SK-N-SH treated with all-trans-retinoic acid at 6 μM for 48 hours (cell line): ENCODE measurements around the gene TMEM51.

Experiments used
- ATAC-seq: fragments of 200-7000 bp; cut with Tn5 transposase; 3 replicates; pipeline ENCODE4 v1.9.1; 2020; ENCODE audit warnings: mild to moderate bottlenecking, moderate library complexity
- ARNTL ChIP-seq: fragments of 450-650 bp; formaldehyde crosslinking; IDR thresholded peaks from 2 replicates; pipeline ENCODE4 v1.5.0; 2020; ENCODE audit warnings: low read depth, mild to moderate bottlenecking, moderate library complexity, borderline replicate concordance
- BACH2 ChIP-seq: fragments of 250-450 bp; sonication (Bioruptor Pico); IDR thresholded peaks from 2 replicates; pipeline ENCODE4 v1.9.0; 2021; ENCODE audit warnings: mild to moderate bottlenecking, borderline replicate concordance
- CSDC2 ChIP-seq: fragments of 250-450 bp; sonication (Bioruptor Pico); IDR thresholded peaks from 2 replicates; pipeline ENCODE4 v1.5.0; 2020; ENCODE audit warnings: mild to moderate bottlenecking, moderate library complexity
- ESRRG ChIP-seq: fragments of 250-450 bp; sonication (Bioruptor Pico); IDR thresholded peaks from 2 replicates; pipeline ENCODE4 v1.6.1; 2021; ENCODE audit warnings: mild to moderate bottlenecking
- GLIS3 ChIP-seq: fragments of 250-450 bp; sonication (Bioruptor Pico); IDR thresholded peaks from 2 replicates; pipeline ENCODE4 v1.5.0; 2020; ENCODE audit warnings: mild to moderate bottlenecking, moderate library complexity
- ISL1 ChIP-seq: fragments of 250-450 bp; sonication (Bioruptor Pico); IDR thresholded peaks from 2 replicates; pipeline ENCODE4 v2.1.2; 2022; ENCODE audit warnings: mild to moderate bottlenecking, moderate library complexity
- OSR1 ChIP-seq: fragments of 250-450 bp; sonication (Bioruptor Pico); IDR thresholded peaks from 2 replicates; pipeline ENCODE4 v1.8.0; 2022; ENCODE audit warnings: moderate library complexity, mild to moderate bottlenecking, inconsistent platforms
- PATZ1 ChIP-seq: fragments of 250-450 bp; sonication (Bioruptor Pico); IDR thresholded peaks from 2 replicates; pipeline ENCODE4 v1.8.0; 2020; ENCODE audit warnings: mild to moderate bottlenecking, moderate library complexity, borderline replicate concordance
- PPARA ChIP-seq: fragments of 250-450 bp; sonication (Bioruptor Pico); IDR thresholded peaks from 2 replicates; pipeline ENCODE4 v1.5.0; 2020; ENCODE audit warnings: mild to moderate bottlenecking, borderline replicate concordance
- RARB ChIP-seq: fragments of 250-450 bp; sonication (Bioruptor Pico); IDR thresholded peaks from 2 replicates; pipeline ENCODE4 v1.8.0; 2021; ENCODE audit warnings: mild to moderate bottlenecking, moderate library complexity
- TCF4 ChIP-seq: fragments of 250-450 bp; sonication (Bioruptor Pico); IDR thresholded peaks from 2 replicates; pipeline ENCODE4 v1.8.0; 2021; ENCODE audit warnings: mild to moderate bottlenecking, moderate library complexity, borderline replicate concordance
- TOX ChIP-seq: fragments of 250-450 bp; sonication (Bioruptor Pico); IDR thresholded peaks from 2 replicates; pipeline ENCODE4 v1.8.0; 2021; ENCODE audit warnings: mild to moderate bottlenecking, moderate library complexity, borderline replicate concordance
- ZC3H10 ChIP-seq: fragments of 250-450 bp; sonication (Bioruptor Pico); IDR thresholded peaks from 2 replicates; pipeline ENCODE4 v1.5.1; 2021; ENCODE audit warnings: mild to moderate bottlenecking, moderate library complexity
- ZFP3 ChIP-seq: fragments of 250-450 bp; sonication (Bioruptor Pico); IDR thresholded peaks from 2 replicates; pipeline ENCODE4 v1.5.0; 2020; ENCODE audit warnings: mild to moderate bottlenecking, moderate library complexity
- ZFP30 ChIP-seq: fragments of 450-650 bp; formaldehyde crosslinking; IDR thresholded peaks from 2 replicates; pipeline ENCODE4 v1.5.0; 2022; ENCODE audit warnings: mild to moderate bottlenecking, moderate library complexity
- ZNF565 ChIP-seq: fragments of 450-650 bp; formaldehyde crosslinking; conservative IDR thresholded peaks from 2 replicates; pipeline ENCODE4 v1.5.0; 2020; ENCODE audit warnings: low read depth, mild to moderate bottlenecking, moderate library complexity
- ZNF8 ChIP-seq: fragments of 450-650 bp; formaldehyde crosslinking; IDR thresholded peaks from 2 replicates; pipeline ENCODE4 v1.5.0; 2020; ENCODE audit warnings: mild to moderate bottlenecking, moderate library complexity
- TF ChIP-seq, protein P1 (sequence below): fragments of 250-450 bp; sonication (Bioruptor Pico); IDR thresholded peaks from 2 replicates; pipeline ENCODE4 v1.8.0; 2021; ENCODE audit warnings: low read depth, mild to moderate bottlenecking, moderate library complexity, borderline replicate concordance
- TF ChIP-seq, protein P2 (sequence below): fragments of 250-450 bp; sonication (Bioruptor Pico); IDR thresholded peaks from 2 replicates; pipeline ENCODE4 v1.5.1; 2021; ENCODE audit warnings: mild to moderate bottlenecking, moderate library complexity
- TF ChIP-seq, protein P3 (sequence below): fragments of 250-450 bp; sonication (Bioruptor Pico); IDR thresholded peaks from 2 replicates; pipeline ENCODE4 v1.5.1; 2020; ENCODE audit warnings: low read depth, mild to moderate bottlenecking, moderate library complexity

Gene TMEM51

GRCh38 chr1:15180189-15180588 lies 26.6 kb downstream of the TMEM51 start (continued):
- TF ChIP-seq, protein P1, sequence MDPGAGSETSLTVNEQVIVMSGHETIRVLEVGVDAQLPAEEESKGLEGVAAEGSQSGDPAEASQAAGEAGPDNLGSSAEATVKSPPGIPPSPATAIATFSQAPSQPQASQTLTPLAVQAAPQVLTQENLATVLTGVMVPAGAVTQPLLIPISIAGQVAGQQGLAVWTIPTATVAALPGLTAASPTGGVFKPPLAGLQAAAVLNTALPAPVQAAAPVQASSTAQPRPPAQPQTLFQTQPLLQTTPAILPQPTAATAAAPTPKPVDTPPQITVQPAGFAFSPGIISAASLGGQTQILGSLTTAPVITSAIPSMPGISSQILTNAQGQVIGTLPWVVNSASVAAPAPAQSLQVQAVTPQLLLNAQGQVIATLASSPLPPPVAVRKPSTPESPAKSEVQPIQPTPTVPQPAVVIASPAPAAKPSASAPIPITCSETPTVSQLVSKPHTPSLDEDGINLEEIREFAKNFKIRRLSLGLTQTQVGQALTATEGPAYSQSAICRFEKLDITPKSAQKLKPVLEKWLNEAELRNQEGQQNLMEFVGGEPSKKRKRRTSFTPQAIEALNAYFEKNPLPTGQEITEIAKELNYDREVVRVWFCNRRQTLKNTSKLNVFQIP, result no peak
- TF ChIP-seq RARB (CRISPR knock-in tag), result no peak
- TF ChIP-seq BACH2 (CRISPR knock-in tag), result no peak
- TF ChIP-seq CSDC2 (CRISPR knock-in tag), result no peak
- TF ChIP-seq, protein P2, sequence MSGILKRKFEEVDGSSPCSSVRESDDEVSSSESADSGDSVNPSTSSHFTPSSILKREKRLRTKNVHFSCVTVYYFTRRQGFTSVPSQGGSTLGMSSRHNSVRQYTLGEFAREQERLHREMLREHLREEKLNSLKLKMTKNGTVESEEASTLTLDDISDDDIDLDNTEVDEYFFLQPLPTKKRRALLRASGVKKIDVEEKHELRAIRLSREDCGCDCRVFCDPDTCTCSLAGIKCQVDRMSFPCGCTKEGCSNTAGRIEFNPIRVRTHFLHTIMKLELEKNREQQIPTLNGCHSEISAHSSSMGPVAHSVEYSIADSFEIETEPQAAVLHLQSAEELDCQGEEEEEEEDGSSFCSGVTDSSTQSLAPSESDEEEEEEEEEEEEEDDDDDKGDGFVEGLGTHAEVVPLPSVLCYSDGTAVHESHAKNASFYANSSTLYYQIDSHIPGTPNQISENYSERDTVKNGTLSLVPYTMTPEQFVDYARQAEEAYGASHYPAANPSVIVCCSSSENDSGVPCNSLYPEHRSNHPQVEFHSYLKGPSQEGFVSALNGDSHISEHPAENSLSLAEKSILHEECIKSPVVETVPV, result no peak

- TF ChIP-seq PATZ1 (CRISPR knock-in tag), result no peak
- TF ChIP-seq BACH2 (CRISPR knock-in tag), result no peak
- no peak for TF ChIP-seq GLIS3 (CRISPR knock-in tag)
- TF ChIP-seq ISL1 (CRISPR knock-in tag), result no peak
- no peak for TF ChIP-seq ZNF565 (CRISPR knock-in tag)
- TF ChIP-seq ARNTL (CRISPR knock-in tag), result no peak
- ATAC-seq, result no peak
Observed at GRCh38 chr1:15180945-15181523, 27.5 kb downstream of the TMEM51 start.

GRCh38 chr1:15181564-15181963 lies 28.0 kb downstream of the TMEM51 start:
- no peak for ATAC-seq
- TF ChIP-seq ZFP3, result no peak
- TF ChIP-seq TOX (CRISPR knock-in tag), result no peak
- TF ChIP-seq, protein P2, result no peak
- no peak for TF ChIP-seq ZC3H10 (CRISPR knock-in tag)
- TF ChIP-seq OSR1 (CRISPR knock-in tag), result no peak
- TF ChIP-seq, protein P3, sequence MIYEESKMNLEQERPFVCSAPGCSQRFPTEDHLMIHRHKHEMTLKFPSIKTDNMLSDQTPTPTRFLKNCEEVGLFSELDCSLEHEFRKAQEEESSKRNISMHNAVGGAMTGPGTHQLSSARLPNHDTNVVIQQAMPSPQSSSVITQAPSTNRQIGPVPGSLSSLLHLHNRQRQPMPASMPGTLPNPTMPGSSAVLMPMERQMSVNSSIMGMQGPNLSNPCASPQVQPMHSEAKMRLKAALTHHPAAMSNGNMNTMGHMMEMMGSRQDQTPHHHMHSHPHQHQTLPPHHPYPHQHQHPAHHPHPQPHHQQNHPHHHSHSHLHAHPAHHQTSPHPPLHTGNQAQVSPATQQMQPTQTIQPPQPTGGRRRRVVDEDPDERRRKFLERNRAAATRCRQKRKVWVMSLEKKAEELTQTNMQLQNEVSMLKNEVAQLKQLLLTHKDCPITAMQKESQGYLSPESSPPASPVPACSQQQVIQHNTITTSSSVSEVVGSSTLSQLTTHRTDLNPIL (CRISPR knock-in tag), result no peak
- TF ChIP-seq BACH2 (CRISPR knock-in tag), result no peak
- TF ChIP-seq PPARA (CRISPR knock-in tag), result no peak
- no peak for TF ChIP-seq ZFP30 (CRISPR knock-in tag)

GRCh38 chr1:15184436-15185241 lies 31.1 kb downstream of the TMEM51 start:
- TF ChIP-seq ESRRG (CRISPR knock-in tag) (no peak), BACH2 (CRISPR knock-in tag) (no peak), PPARA (CRISPR knock-in tag) (no peak), TCF4 (no peak), OSR1 (CRISPR knock-in tag) (no peak), ZNF8 (CRISPR knock-in tag) (no peak), ARNTL (CRISPR knock-in tag) (no peak)
- ATAC-seq, result no peak
